ENCODE data around the gene BMPR1B.

- TF ChIP-seq CTCF (conservative IDR thresholded peaks at IDR 0.05; ENCODE audit: low read depth, low read length) (no peak), POLR2A (IDR thresholded peaks at IDR 0.05; ENCODE audit: low read depth, low read length) (no peak), RFX5 (IDR thresholded peaks at IDR 0.05; ENCODE audit: low read depth, low read length) (no peak), BHLHE40 (IDR thresholded peaks at IDR 0.05; ENCODE audit: low read depth, low read length) (no peak), USF2 (IDR thresholded peaks at IDR 0.05; ENCODE audit: low read depth, low read length) (no peak), RCOR1 (IDR thresholded peaks at IDR 0.05; ENCODE audit: insufficient replicate concordance, low read length) (no peak), SMC3 (IDR thresholded peaks at IDR 0.05; ENCODE audit: low read depth, low read length) (no peak), ELK1 (IDR thresholded peaks at IDR 0.05; ENCODE audit: borderline replicate concordance, low read depth, low read length) (no peak), MAFK (IDR thresholded peaks at IDR 0.05; ENCODE audit: low read depth, low read length) (no peak)
Observed at GRCh38 chr4:95048296-95048695, 290.5 kb downstream of the BMPR1B start.

Data from IMR-90 (cell line).